GM23338 (cell line): Measurements from ENCODE around the gene UBC.

Experiments
- EZH2 ChIP-seq: fragments of 200-600 bp; sonication (generic); IDR thresholded peaks from one replicate; pipeline ENCODE4 v1.8.0; 2017; ENCODE audit warnings: antibody characterized with exemption, mild to moderate bottlenecking, low read depth; ENCODE audit not compliant: unreplicated experiment
- TF ChIP-seq, protein P1 (sequence below), 2 experiments: fragments of 200-600 bp in 1 of 2; sonication (generic) in 1 of 2; conservative IDR thresholded peaks; 2 replicates each; pipeline versions ENCODE4 v1.5.1 to v1.6.1; 2016 to 2017; ENCODE audit warnings: antibody characterized with exemption in 2 of 2, low read depth in 2 of 2, mild to moderate bottlenecking in 2 of 2, moderate library complexity in 1 of 2

DNA sequence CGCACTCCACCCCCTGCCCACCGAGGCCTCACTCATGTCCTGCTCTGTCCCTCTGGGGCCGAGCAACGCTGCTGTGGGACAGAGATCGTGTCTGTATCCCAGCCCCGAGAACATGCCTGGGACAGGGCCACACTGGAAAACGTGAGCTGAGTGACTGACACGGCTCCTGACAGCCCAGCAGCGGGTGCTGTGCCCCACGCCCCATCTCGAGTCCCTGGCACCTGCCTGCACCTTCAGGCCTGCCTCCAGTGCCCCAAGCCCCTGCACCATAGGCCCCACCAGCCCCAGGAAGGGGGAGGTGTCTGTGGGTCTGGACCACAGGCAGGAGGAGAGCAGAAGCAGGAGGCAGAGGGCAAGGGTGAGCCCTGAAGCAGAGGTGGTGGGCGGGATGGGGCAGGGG lies 34.6 kb upstream of the UBC start:
- TF ChIP-seq, protein P1, sequence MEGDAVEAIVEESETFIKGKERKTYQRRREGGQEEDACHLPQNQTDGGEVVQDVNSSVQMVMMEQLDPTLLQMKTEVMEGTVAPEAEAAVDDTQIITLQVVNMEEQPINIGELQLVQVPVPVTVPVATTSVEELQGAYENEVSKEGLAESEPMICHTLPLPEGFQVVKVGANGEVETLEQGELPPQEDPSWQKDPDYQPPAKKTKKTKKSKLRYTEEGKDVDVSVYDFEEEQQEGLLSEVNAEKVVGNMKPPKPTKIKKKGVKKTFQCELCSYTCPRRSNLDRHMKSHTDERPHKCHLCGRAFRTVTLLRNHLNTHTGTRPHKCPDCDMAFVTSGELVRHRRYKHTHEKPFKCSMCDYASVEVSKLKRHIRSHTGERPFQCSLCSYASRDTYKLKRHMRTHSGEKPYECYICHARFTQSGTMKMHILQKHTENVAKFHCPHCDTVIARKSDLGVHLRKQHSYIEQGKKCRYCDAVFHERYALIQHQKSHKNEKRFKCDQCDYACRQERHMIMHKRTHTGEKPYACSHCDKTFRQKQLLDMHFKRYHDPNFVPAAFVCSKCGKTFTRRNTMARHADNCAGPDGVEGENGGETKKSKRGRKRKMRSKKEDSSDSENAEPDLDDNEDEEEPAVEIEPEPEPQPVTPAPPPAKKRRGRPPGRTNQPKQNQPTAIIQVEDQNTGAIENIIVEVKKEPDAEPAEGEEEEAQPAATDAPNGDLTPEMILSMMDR (conservative IDR thresholded peaks at IDR 0.05; ENCODE audit: low read depth in 2 of 2), result no peak
- no peak for TF ChIP-seq EZH2
